Tibial nerve (tissue), 4 donors: ENCODE results near the gene HRH4. TPM values are rescaled to one million over a fixed set of nuclear protein-coding genes. Genes with fewer than 3 reads are reported as not detected.

Experiments used
- DNase-seq, 2 donors: peaks; one replicate each; pipeline ENCODE4 v3.0.0-alpha.2; 2019; ENCODE audit warnings: low spot score in 2 of 2
- H3K27ac ChIP-seq, 4 donors: fragments of 200-600 bp; sonication (generic) in 3 of 4; one replicate each; pipeline ENCODE4 v1.5.1; 2017 to 2019; ENCODE audit warnings: mild to moderate bottlenecking in 1 of 4
- H3K27me3 ChIP-seq, 2 donors: fragments of 200-600 bp; sonication (generic) in 1 of 2; one replicate each; pipeline versions ENCODE4 v1.5.1 to v1.6.0; 2017 to 2019
- H3K36me3 ChIP-seq, 3 donors: fragments of 200-600 bp; sonication (generic); one replicate each; pipeline ENCODE4 v1.5.1; 2018 to 2019
- H3K4me1 ChIP-seq, 4 donors: fragments of 200-600 bp; sonication (generic) in 3 of 4; one replicate each; pipeline ENCODE4 v1.5.1; 2017 to 2019
- H3K4me3 ChIP-seq, 4 donors: fragments of 200-600 bp; sonication (generic) in 3 of 4; one replicate each; pipeline ENCODE4 v1.5.1; 2017 to 2019; ENCODE audit warnings: mild to moderate bottlenecking in 1 of 4, moderate library complexity in 1 of 4
- H3K9me3 ChIP-seq, 4 donors: fragments of 200-600 bp; sonication (generic) in 3 of 4; one replicate each; pipeline ENCODE4 v1.5.1; 2017 to 2019
- CTCF ChIP-seq, 5 experiments: fragments of 200-600 bp in 3 of 5; fragments of 450-650 bp in 2 of 5; sonication (generic) in 3 of 5; IDR thresholded peaks; one replicate each; pipeline ENCODE4 v1.5.1; 2016 to 2019; ENCODE audit warnings: antibody characterized with exemption in 5 of 5, mild to moderate bottlenecking in 3 of 5, moderate library complexity in 2 of 5
- EP300 ChIP-seq, 2 donors: sonication (generic); formaldehyde crosslinking; IDR thresholded peaks; one replicate each; pipeline ENCODE4 v1.6.1; 2017; ENCODE audit warnings: antibody characterized with exemption in 2 of 2, mild to moderate bottlenecking in 1 of 2
- POLR2A ChIP-seq, 2 donors: fragments of 450-650 bp; IDR thresholded peaks; one replicate each; pipeline ENCODE4 v1.6.1; 2017; ENCODE audit warnings: antibody characterized with exemption in 2 of 2, mild to moderate bottlenecking in 2 of 2, moderate library complexity in 2 of 2
- WGBS, 2 donors: methylation state at CpG; one replicate each; pipeline ENCODE4 v1.1.5; 2018; 5-methylcytosine and 5-hydroxymethylcytosine counted together
- total RNA-seq, 4 donors: library from RNA; depleted of rRNA; stranded (reverse); fragments of >200 nt; gene quantifications; one replicate each; pipeline ENCODE4 v1.1.0, GENCODE V29; 2016

The HRH4 gene
- total RNA-seq, 4 donors from 2014 or later: 0.60 TPM; not detected in 3

- DNase-seq: no peak
- H3K27ac ChIP-seq: no peak overlapping the region
- H3K4me1 ChIP-seq: no peaks in the 10 kb centered on the region
- H3K27me3 ChIP-seq: no peaks in the 10 kb centered on the region
- H3K36me3 ChIP-seq: no peaks in the 10 kb centered on the region
- H3K4me3 ChIP-seq: no peak overlapping the region
- no peaks in the 10 kb centered on the region for H3K9me3 ChIP-seq
- TF ChIP-seq CTCF (IDR thresholded peaks at IDR 0.05) (no peak), POLR2A (IDR thresholded peaks at IDR 0.05) (no peak), EP300 (IDR thresholded peaks at IDR 0.05) (no peak)
- 87 to 89% methylated on average over 5 of the region's 5 CpGs for WGBS, 2 donors
Observed at GRCh38 chr18:24472591-24472990, 12.2 kb downstream of the HRH4 start.

DNA sequence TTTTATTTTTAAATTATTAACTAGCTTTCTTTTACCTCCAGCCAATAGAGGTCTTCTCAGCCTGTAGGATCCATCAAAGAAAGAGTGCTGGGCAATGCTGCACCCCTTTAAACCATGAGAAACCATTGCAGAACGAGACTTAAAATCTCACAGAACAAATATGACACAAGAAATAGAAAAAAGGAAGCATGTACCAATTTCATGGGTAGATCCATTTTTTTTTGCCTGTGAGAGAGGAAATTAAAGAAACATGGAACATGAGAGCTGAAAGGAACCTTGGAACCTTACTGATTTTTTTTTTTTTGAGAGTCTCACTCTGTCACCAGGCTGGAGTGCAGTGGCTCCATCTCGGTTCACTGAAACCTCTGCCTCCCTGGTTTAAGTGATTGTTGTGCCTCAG, 14.0 kb downstream of the HRH4 start:
- Histone ChIP-seq H3K27ac (no peak overlapping the region), H3K27me3 (no peaks in the 10 kb centered on the region), H3K36me3 (no peaks in the 10 kb centered on the region), H3K4me1 (no peaks in the 10 kb centered on the region), H3K9me3 (no peaks in the 10 kb centered on the region), H3K4me3 (no peak overlapping the region)
- 79 to 81% methylated on average over 2 of the region's 2 CpGs for WGBS, 2 donors
- TF ChIP-seq CTCF (IDR thresholded peaks at IDR 0.05): no peak
- no peak for TF ChIP-seq EP300 (IDR thresholded peaks at IDR 0.05)
- TF ChIP-seq POLR2A (IDR thresholded peaks at IDR 0.05): no peak
- DNase-seq: no peak

GRCh38 chr18:24475926-24476589, 15.6 kb downstream of the HRH4 start:
- no peaks in the 10 kb centered on the region for H3K36me3 ChIP-seq
- 92 to 94% methylated on average over 6 of the region's 6 CpGs for WGBS, 2 donors
- H3K4me3 ChIP-seq: no peak overlapping the region
- TF ChIP-seq EP300 (IDR thresholded peaks at IDR 0.05) (no peak), POLR2A (IDR thresholded peaks at IDR 0.05) (no peak), CTCF (IDR thresholded peaks at IDR 0.05) (no peak)
- no peak for DNase-seq
- H3K27me3 ChIP-seq: no peaks in the 10 kb centered on the region
- no peaks in the 10 kb centered on the region for H3K9me3 ChIP-seq
- no peaks in the 10 kb centered on the region for H3K4me1 ChIP-seq
- no peak overlapping the region for H3K27ac ChIP-seq

DNA sequence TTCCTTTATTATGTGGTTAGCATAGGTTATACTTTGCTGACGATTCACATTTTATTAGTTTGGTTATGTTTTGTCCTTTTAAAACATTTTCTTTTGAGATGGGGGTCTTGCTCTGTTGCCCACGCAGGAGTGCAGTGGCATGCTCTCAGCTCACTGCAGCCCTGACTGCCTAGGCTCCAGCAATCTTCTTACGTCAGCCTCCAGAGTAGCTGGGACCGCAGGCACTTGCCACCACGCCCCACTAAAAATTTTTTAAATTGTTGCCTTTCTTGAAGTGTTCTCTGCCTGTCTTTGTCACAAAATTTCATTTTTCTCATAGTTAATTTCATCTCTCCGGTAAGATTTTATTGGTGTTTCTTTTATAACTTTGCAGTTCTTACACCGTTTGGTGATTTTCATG, 18.9 kb downstream of the HRH4 start:
- H3K9me3 ChIP-seq: no peaks in the 10 kb centered on the region
- H3K27me3 ChIP-seq: no peaks in the 10 kb centered on the region
- H3K4me3 ChIP-seq: no peak overlapping the region
- H3K36me3 ChIP-seq: no peaks in the 10 kb centered on the region
- TF ChIP-seq CTCF (IDR thresholded peaks at IDR 0.05) (no peak), EP300 (IDR thresholded peaks at IDR 0.05) (no peak), POLR2A (IDR thresholded peaks at IDR 0.05) (no peak)
- WGBS, 2 donors: 78 to 86% methylated on average over 7 of the region's 7 CpGs
- DNase-seq: no peak
- H3K4me1 ChIP-seq: no peaks in the 10 kb centered on the region
- H3K27ac ChIP-seq: no peak overlapping the region

- TF ChIP-seq CTCF (IDR thresholded peaks at IDR 0.05): no peak
- no peak for TF ChIP-seq EP300 (IDR thresholded peaks at IDR 0.05)
- no peak for TF ChIP-seq POLR2A (IDR thresholded peaks at IDR 0.05)
- H3K36me3 ChIP-seq: no peaks in the 10 kb centered on the region
- H3K27ac ChIP-seq: no peak overlapping the region
- WGBS, 2 donors: 86 to 89% methylated on average over 5 of the region's 5 CpGs
- no peaks in the 10 kb centered on the region for H3K9me3 ChIP-seq
- H3K4me1 ChIP-seq: peaks cover 0 to 3% (median 0%) of the 10 kb centered on the region in 4 donors
- no peak for DNase-seq
- no peak overlapping the region for H3K4me3 ChIP-seq
- no peaks in the 10 kb centered on the region for H3K27me3 ChIP-seq
Observed at GRCh38 chr18:24482821-24483220, 22.4 kb downstream of the HRH4 start.
